ENCODE measurements around the gene CKLF. TPM values are rescaled to one million over a fixed set of nuclear protein-coding genes. Genes with fewer than 3 reads are reported as not detected.
"Not testable (repeated sequence)": the region's sequence is repeated elsewhere in the genome, so short reads cannot be mapped to it uniquely, and the experiment has no call there.

CKLF gene
- total RNA-seq, 2 experiments from 2014 or later, result 183 to 188 TPM

DNA sequence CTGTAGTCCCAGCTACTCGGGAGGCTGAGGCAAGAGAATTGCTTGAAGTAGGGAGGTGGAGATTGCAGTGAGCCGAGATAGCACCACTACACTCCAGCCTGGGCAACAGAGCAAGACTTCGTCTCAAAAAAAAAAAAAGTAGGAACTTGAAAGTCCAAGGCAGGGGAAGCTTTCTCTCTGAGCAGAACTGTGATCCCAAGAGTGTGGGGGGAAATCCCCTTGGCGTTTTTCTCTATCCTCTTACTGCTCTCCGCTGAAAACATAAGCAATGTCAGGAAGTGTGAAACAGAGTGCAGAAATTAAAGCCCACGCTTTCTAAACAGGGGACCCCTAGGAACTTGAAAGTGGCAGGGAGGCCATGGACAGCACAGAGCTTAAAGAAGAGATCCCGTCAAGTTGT lies 42.4 kb downstream of the CKLF start:
- DNase-seq, result no peak
- CTCF ChIA-PET, result interaction anchor here (0.5 to 1.6 kb wide), 6 partner anchors 9 to 188 kb away, joined by 3 to 5 read pairs (median 3); no protein-coding TSS in a partner anchor
- POLR2A ChIA-PET, result interaction anchor here (1.8 to 1.9 kb wide), 2 partner anchors 9 to 42 kb away, joined by 5 to 8 read pairs; partner anchors contain the start of gene CKLF
- Mint-ChIP-seq H3K27me3 (peaks cover 2% of the 10 kb centered on the region), H3K36me3 (ENCODE audit: low read depth) (peaks cover 6% of the 10 kb centered on the region), H3K4me1 (peaks cover 56% of the 10 kb centered on the region), H3K4me3 (no peak overlapping the region), H3K27ac (peak overlapping the region; percentile 47), H3K9me3 (peaks cover 5% of the 10 kb centered on the region)

DNA sequence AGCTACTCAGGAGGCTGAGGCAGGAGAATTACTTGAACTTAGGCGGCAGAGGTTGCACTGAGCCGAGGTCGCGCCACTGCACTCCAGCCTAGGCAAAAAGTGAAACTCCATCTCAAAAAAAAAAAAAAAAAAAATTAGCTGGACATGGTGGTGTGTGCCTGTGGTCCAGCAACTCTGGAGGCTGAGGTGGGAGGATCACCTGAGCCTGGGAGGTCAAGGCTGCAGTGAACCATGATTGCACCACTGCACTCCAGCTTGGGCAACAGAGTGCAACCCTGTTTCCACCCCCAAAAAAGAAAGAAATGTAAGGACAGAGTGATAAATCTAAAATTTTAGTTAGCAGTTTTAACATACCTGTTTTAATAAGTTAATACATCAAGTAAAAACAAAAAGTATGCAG lies 44.2 kb downstream of the CKLF start:
- H3K27me3 Mint-ChIP-seq, DNase-seq, H3K4me3 Mint-ChIP-seq: not testable (repeated sequence)
- Mint-ChIP-seq H3K9me3 (peaks cover 14% of the 10 kb centered on the region), H3K27ac (peak overlapping the region; percentile 99), H3K36me3 (ENCODE audit: low read depth) (peaks cover 18% of the 10 kb centered on the region), H3K4me1 (peaks cover 52% of the 10 kb centered on the region)
- ChIA-PET CTCF (interaction anchor here (1.0 to 4.3 kb wide), 8 partner anchors 7 to 190 kb away, joined by 3 to 33 read pairs (median 8); partner anchors contain the start of gene CKLF), POLR2A (interaction anchor here (0.8 to 6.4 kb wide), 12 partner anchors 7 to 188 kb away, joined by 3 to 40 read pairs (median 4); partner anchors contain the start of gene CKLF)

DNA sequence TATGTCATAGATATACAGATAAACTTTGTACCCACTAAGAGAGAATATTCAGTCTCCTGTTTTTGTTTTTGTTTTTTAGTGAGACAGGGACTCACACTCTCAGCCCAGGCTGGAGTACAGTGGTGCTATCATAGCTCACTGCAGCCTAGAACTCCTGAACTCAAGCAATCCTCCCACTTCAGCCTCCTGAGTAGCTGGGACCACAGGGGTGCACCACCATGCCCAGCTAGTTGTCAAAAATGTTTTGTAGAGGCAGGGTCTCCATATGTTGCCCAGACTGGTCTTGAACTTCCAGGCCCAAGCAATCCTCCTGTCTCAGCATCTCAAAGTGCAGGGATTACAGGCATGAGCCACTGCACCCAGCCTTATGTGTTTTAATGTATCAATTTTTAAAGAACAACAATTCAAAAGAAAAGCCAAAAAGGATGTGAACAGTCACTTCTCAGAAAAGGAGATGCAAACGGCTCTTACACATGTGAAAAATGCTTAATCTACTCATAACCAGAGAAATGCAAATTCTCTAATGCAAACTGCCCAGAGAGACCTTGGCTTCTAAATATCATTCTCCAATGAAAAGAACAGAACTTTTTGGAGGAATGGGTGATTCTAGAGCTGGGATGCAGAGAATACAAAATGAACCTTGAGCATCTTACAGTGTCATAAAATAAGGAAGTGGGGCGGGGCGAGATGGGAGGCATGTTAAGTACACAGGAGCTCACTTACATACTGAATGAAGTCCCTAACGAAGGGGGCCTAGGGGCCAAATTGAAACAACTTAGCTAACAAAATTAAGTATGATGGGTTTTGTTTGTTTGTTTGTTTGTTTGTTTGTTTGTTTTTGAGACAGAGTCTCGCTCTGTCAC lies 44.8 kb downstream of the CKLF start:
- Mint-ChIP-seq H3K36me3 (ENCODE audit: low read depth) (peaks cover 18% of the 10 kb centered on the region), H3K4me3 (peak overlapping the region; percentile 57), H3K4me1 (peaks cover 50% of the 10 kb centered on the region), H3K27ac (peak overlapping the region; percentile 99), H3K9me3 (peaks cover 18% of the 10 kb centered on the region), H3K27me3 (no peaks in the 10 kb centered on the region)
- DNase-seq, result peak; percentile 38
- ChIA-PET CTCF (interaction anchor here (1.0 to 4.3 kb wide), 11 partner anchors 8 to 276 kb away, joined by 3 to 33 read pairs (median 4); partner anchors contain the start of gene CKLF), POLR2A (interaction anchor here (0.7 to 6.4 kb wide), 14 partner anchors 8 to 188 kb away, joined by 3 to 40 read pairs (median 4); partner anchors contain the start of gene CKLF)

DNA sequence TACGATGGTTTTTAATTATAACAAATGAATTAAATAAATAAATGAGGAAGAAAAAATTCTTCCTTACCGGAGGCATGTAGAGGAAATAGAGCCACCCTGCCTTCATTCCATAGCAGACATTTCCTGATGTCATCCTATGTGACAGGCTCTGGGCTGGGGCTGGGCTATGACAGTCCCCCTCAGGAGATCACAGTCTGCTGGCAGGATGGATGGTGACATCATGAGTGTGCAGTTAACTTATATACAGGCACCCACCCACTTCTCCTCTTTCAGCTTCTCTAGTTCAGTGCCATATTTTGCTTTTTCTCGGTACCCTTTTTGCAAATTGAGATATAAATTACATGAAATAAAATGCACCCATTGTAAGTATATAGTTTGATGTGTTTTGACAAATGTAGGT lies 45.7 kb downstream of the CKLF start:
- Mint-ChIP-seq H3K36me3 (ENCODE audit: low read depth) (peaks cover 18% of the 10 kb centered on the region), H3K4me1 (peaks cover 54% of the 10 kb centered on the region), H3K27ac (peak overlapping the region; percentile 99), H3K4me3 (no peak overlapping the region), H3K27me3 (no peaks in the 10 kb centered on the region), H3K9me3 (peaks cover 18% of the 10 kb centered on the region)
- POLR2A ChIA-PET, result interaction anchor here (0.7 to 6.4 kb wide), 8 partner anchors 8 to 189 kb away, joined by 3 to 40 read pairs (median 5); partner anchors contain the start of gene CKLF
- CTCF ChIA-PET, result interaction anchor here (1.0 to 4.3 kb wide), 11 partner anchors 9 to 275 kb away, joined by 3 to 33 read pairs (median 4); partner anchors contain the start of gene CKLF
- DNase-seq, result no peak

DNA sequence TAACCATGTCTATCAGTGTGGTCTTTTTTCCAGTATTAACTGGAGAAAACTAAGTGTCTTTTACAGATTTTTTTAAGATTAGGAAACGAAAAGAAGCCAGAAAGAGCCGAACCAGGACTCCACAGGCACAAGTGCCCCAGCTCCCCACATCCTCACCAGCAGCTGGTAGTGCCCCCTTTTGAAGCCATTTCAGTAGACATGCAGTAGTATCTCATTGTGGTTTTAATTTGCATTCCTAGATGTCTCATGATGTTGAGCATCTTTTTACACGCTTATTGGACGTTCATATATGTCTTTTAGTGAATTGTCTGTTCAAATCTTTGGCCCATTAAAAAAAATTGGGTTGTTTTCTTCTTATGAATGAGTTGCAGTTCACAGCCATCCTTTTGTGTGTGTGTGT lies 47.4 kb downstream of the CKLF start:
- H3K27me3 Mint-ChIP-seq, result no peaks in the 10 kb centered on the region
- ChIA-PET CTCF (interaction anchor here (3.2 to 4.3 kb wide), 2 partner anchors 9 to 10 kb away, joined by 14 to 33 read pairs; no protein-coding TSS in a partner anchor), POLR2A (interaction anchor here (4.8 to 6.4 kb wide), 2 partner anchors 47 to 77 kb away, joined by 39 to 40 read pairs; partner anchors contain the start of gene CKLF)
- peaks cover 15% of the 10 kb centered on the region for H3K9me3 Mint-ChIP-seq
- peak overlapping the region; percentile 18 for H3K27ac Mint-ChIP-seq
- H3K4me3 Mint-ChIP-seq, result no peak overlapping the region
- peaks cover 22% of the 10 kb centered on the region for H3K36me3 Mint-ChIP-seq (ENCODE audit: low read depth)
- H3K4me1 Mint-ChIP-seq, result peaks cover 61% of the 10 kb centered on the region
- DNase-seq, result no peak

DNA sequence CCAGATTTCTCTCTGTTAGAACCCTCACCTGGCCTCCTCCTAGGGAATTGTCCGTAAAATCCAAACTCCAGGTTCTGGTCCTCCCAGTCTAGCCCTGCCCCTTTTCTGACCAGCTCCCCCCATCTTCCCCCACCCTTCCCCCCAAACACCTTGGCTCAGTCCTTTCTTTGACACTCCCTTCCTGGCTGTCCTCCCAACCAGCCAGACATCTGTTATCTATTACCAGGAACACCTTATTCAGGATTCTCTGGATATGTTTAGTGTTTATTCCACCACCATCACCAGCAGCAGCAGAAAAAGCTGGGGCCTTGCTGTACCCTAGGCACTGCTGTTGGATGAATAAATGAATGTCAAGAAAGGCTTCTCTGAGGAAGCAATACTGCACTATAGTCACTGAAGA lies 48.1 kb downstream of the CKLF start:
- peaks cover 15% of the 10 kb centered on the region for H3K9me3 Mint-ChIP-seq
- H3K27ac Mint-ChIP-seq, result no peak overlapping the region
- H3K4me3 Mint-ChIP-seq, result no peak overlapping the region
- DNase-seq, result no peak
- ChIA-PET POLR2A (interaction anchor here (6.4 kb wide), 1 partner anchor 48 kb away, joined by 40 read pairs; the partner anchor contains the start of gene CKLF), CTCF (no interaction called here)
- peaks cover 56% of the 10 kb centered on the region for H3K4me1 Mint-ChIP-seq
- no peaks in the 10 kb centered on the region for H3K27me3 Mint-ChIP-seq
- H3K36me3 Mint-ChIP-seq (ENCODE audit: low read depth), result peaks cover 22% of the 10 kb centered on the region

DNA sequence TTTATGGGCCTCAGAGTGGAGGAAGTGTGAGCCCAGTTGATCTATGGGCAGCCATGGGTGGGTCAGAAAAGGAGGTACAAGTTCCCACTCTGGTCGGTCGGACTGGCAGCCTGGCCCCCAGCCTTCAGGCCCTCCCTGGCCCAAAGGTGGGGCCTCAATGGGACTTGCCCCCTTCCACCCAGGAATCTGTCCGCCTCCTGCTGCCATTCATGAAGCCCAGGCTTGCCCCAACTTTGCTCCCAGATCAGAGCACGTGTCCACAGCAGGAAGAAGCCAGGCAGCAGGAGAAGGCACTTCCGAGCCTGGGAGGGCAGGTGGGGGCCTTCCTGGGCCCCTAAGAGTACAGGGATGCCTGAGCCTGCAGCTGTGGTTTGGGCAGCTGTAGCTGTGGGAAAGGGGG lies 49.1 kb downstream of the CKLF start:
- Mint-ChIP-seq H3K27me3 (no peaks in the 10 kb centered on the region), H3K4me1 (peaks cover 59% of the 10 kb centered on the region), H3K36me3 (ENCODE audit: low read depth) (peaks cover 25% of the 10 kb centered on the region), H3K9me3 (peaks cover 15% of the 10 kb centered on the region), H3K27ac (no peak overlapping the region), H3K4me3 (no peak overlapping the region)
- POLR2A ChIA-PET, result interaction anchor here (1.5 to 6.4 kb wide), 2 partner anchors 11 to 49 kb away, joined by 3 to 40 read pairs; partner anchors contain the start of gene CKLF
- DNase-seq, result no peak
- CTCF ChIA-PET, result interaction anchor here (1.2 kb wide), 1 partner anchor 79 kb away, joined by 3 read pairs; no protein-coding TSS in a partner anchor

DNA sequence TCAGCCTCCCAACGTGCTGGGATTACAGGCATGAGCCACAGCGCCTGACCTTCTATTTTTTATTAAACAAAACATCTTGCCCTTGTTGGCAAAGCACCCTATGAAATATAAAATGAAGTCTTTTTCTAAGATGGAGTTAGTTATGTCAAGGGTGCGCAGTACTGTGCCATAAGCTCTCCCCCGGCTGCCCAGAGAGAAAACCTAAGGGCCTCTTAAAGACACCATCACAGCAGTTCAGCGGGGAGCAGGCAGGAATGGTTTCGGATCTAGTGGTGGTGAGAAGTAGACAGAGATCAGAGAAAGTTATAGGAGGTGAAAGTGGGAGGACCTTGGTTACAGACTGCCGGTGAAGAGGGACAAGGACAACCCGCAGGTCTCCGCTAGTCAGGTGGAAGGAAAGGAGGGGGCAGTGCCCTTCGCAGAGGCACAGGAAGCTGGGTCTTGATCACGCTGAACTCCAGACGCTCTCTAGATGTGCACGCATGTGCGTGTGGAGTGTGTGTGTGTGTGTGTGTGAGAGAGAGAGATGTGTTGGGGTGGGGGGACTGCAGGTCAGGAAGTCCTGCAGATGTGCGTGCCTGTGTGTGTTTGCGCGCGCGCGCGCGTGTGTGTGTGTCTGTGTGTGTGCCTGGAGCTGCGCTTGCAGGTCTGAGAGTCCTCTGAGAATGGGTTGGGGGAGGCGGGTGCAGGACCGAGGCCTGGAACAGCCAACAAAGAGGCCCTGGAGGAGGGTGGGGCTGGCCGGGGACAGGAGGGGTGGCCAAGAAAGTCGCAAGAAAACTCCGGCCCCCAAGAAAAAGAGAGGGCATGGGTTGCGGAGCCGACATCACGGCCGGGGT lies 51.4 kb downstream of the CKLF start:
- Mint-ChIP-seq H3K4me1 (peaks cover 58% of the 10 kb centered on the region), H3K27ac (peak overlapping the region; percentile 97), H3K36me3 (ENCODE audit: low read depth) (peaks cover 36% of the 10 kb centered on the region), H3K4me3 (peak overlapping the region; percentile 84), H3K27me3 (no peaks in the 10 kb centered on the region), H3K9me3 (peaks cover 15% of the 10 kb centered on the region)
- CTCF ChIA-PET, result interaction anchor here (0.9 to 3.4 kb wide), 12 partner anchors 9 to 197 kb away, joined by 3 to 27 read pairs (median 4); partner anchors contain the start of gene CKLF
- DNase-seq, result peak; percentile 87
- POLR2A ChIA-PET, result interaction anchor here (0.6 to 3.1 kb wide), 19 partner anchors 8 to 271 kb away, joined by 3 to 40 read pairs (median 4); partner anchors contain the start of genes CKLF, CMTM2 and TK2

DNA sequence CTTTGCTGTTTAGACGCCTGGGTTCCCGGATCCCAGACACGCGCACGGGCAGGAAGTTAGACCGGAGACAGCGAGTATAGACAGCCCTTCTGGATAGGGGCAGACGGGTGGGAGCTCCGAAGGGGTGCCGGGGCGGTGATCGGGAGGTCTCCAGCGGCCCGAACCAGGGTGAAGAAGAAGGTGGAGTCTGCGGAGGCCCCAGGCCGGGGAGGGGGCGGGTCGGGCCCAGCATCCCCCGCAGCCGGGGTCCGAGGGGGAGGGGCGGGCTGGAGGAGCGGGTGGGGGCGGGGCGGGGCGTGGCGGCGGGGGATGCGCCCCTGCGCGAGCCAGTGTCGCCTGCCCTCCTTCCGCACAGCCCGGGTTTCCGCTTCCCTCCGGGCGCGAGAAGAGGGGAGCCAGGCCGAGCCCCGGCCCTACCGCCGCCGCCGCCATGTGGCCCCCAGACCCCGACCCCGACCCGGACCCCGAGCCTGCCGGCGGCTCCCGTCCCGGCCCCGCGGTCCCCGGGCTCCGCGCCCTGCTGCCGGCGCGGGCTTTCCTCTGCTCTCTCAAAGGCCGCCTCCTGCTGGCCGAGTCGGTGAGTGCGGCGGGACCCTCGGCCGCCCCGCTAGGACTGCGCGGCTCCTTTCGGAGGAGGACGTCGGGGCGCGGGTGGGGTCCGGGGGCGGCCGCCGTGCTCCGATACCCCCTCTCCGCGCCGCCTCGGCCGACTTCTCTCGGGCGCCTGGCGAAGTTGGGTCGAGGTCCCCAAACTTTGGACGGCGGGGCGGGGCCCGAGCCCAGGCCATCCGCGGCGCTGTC lies 52.2 kb downstream of the CKLF start, which contains the start of gene CMTM3:
CMTM3 (plus strand) TSS at position 329 of the 801 bp plus-strand sequence; CDS start at position 431, 102 bp downstream.
- CTCF ChIA-PET, result interaction anchor here (0.9 to 3.4 kb wide), 13 partner anchors 10 to 198 kb away, joined by 3 to 27 read pairs (median 4); partner anchors contain the start of gene CKLF
- Mint-ChIP-seq H3K36me3 (ENCODE audit: low read depth) (peaks cover 39% of the 10 kb centered on the region), H3K27ac (peak within 1 kb of the TSS; percentile 97), H3K4me1 (peaks cover 53% of the 10 kb centered on the region), H3K27me3 (no peaks in the 10 kb centered on the region), H3K9me3 (peaks cover 15% of the 10 kb centered on the region), H3K4me3 (peak within 1 kb of the TSS; percentile 84)
- peak; percentile 77 for DNase-seq
- POLR2A ChIA-PET, result interaction anchor here (1.1 to 3.1 kb wide), 16 partner anchors 15 to 270 kb away, joined by 3 to 40 read pairs (median 4); partner anchors contain the start of genes CKLF, CMTM2 and TK2

DNA sequence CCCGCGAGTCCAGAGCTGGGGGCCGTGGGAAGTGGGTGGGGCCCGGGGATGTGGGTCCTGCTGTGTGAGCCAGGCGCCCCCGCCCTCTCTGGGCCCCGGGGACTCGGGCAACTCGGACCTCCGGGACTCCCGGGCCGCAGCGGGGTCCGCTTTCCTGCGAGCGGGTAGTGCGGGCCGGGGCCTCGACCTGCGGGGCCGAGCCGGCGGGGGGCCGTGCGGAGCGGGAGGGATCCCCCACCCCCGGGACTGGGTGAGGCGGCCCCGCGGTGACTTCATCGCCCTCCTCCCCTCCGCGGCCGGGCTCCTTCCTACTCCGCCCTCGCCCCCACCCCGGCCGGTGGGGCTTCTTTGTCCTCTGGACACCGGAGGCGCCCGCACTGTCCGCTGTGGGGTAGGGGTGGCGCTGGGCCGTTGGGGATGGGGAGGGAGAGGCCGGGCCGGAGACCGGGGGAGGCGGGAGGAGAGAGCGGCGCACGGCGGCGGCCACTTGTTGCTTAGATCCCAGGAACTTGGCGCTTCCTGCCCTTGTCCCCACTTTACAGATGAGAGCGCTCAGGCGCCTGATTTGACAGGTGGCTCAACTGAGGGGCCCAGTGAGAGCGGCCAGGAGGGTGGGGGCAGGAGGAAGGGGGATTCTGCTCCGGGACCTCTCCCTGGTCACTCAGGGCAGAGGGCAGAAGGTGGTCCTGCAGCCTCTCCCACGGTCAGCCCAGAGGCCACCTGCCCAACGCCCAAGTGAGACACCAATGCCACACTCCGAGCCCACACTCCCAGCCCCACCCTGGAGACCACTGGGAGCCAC lies 53.0 kb downstream of the CKLF start:
- DNase-seq, result peak; percentile 58
- peak overlapping the region; percentile 71 for H3K4me3 Mint-ChIP-seq
- peaks cover 55% of the 10 kb centered on the region for H3K4me1 Mint-ChIP-seq
- H3K9me3 Mint-ChIP-seq, result peaks cover 12% of the 10 kb centered on the region
- peak overlapping the region; percentile 71 for H3K27ac Mint-ChIP-seq
- no peaks in the 10 kb centered on the region for H3K27me3 Mint-ChIP-seq
- peaks cover 44% of the 10 kb centered on the region for H3K36me3 Mint-ChIP-seq (ENCODE audit: low read depth)
- ChIA-PET CTCF (interaction anchor here (1.2 to 3.6 kb wide), 5 partner anchors 15 to 198 kb away, joined by 3 to 44 read pairs (median 10); no protein-coding TSS in a partner anchor), POLR2A (interaction anchor here (1.8 to 3.1 kb wide), 6 partner anchors 8 to 83 kb away, joined by 9 to 40 read pairs (median 28); partner anchors contain the start of genes CKLF and TK2)

Data from activated CD4-positive, alpha-beta memory T cell treated with anti-CD3 and anti-CD28 coated beads, Interleukin-2, amount 10 ng/mL, durations not matched to agents 7 days and 5 days (primary cell).